GM06990 (cell line): ENCODE results near the gene TENT4B.

Experiments
- DNase-seq: peaks from one replicate; pipeline ENCODE4 v3.0.0-alpha.2; 2011; ENCODE audit not compliant: insufficient read length; ENCODE audit errors: extremely low read depth
- H3K27me3 ChIP-seq: replicated peaks from 2 replicates; pipeline ENCODE4 v1.6.0; 2011; ENCODE audit warnings: low read length; ENCODE audit not compliant: control insufficient read depth, insufficient read depth
- H3K36me3 ChIP-seq: 2 replicates; pipeline ENCODE4 v1.5.1; 2011; ENCODE audit warnings: low read length; ENCODE audit not compliant: control insufficient read depth, insufficient read depth
- H3K4me3 ChIP-seq: replicated peaks from 2 replicates; pipeline ENCODE4 v1.5.1; 2011; ENCODE audit warnings: low read depth, mild to moderate bottlenecking, control low read depth, low read length
- CTCF ChIP-seq: IDR thresholded peaks from 2 replicates; pipeline ENCODE4 v1.5.1; 2011; ENCODE audit warnings: low read length, control low read depth, mild to moderate bottlenecking, inconsistent platforms; ENCODE audit not compliant: insufficient read depth, poor library complexity, severe bottlenecking

TENT4B gene

GRCh38 chr16:50259334-50260205 lies 106.5 kb downstream of the TENT4B start:
- H3K4me3 ChIP-seq: no peak overlapping the region
- no peaks in the 10 kb centered on the region for H3K27me3 ChIP-seq
- DNase-seq: no peak
- no peak for TF ChIP-seq CTCF
- no peaks in the 10 kb centered on the region for H3K36me3 ChIP-seq

GRCh38 chr16:50260206-50261159 lies 107.4 kb downstream of the TENT4B start:
- H3K27me3 ChIP-seq: no peaks in the 10 kb centered on the region
- no peak overlapping the region for H3K4me3 ChIP-seq
- DNase-seq: no peak
- no peaks in the 10 kb centered on the region for H3K36me3 ChIP-seq
- no peak for TF ChIP-seq CTCF

DNA sequence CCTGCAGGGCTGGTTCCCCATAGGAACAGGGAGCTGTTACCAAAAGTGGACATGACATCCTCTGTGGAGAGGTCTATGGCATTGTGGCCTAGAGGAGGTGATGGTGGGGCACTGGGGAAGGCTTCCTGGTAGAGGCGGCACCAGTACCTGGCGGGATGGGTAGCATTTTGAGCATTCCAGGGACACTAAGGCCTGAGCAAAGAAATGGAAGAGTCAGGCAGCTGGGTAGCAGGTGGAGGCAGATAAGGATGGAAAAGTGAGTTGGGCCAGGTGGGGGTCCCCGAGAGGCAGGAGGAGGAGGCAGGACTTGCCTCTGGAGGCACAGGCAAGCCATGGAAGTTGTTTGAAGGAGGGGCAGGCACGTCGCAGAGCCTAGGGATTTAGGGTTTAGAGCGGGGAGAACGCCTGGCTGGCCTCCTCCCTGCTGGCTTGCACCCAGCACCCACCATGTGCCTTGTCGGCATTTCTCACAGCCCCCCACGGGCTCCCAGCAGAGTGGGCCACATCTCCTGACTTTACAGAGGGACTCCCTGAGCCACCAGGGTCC lies 108.1 kb downstream of the TENT4B start:
- no peak overlapping the region for H3K4me3 ChIP-seq
- H3K27me3 ChIP-seq: no peaks in the 10 kb centered on the region
- H3K36me3 ChIP-seq: no peaks in the 10 kb centered on the region
- no peak for DNase-seq
- no peak for TF ChIP-seq CTCF

GRCh38 chr16:50261707-50262235 lies 108.7 kb downstream of the TENT4B start:
- no peaks in the 10 kb centered on the region for H3K36me3 ChIP-seq
- no peak for DNase-seq
- no peak overlapping the region for H3K4me3 ChIP-seq
- H3K27me3 ChIP-seq: no peaks in the 10 kb centered on the region
- no peak for TF ChIP-seq CTCF

- no peak for TF ChIP-seq CTCF
- Histone ChIP-seq H3K4me3 (no peak overlapping the region), H3K36me3 (no peaks in the 10 kb centered on the region), H3K27me3 (no peaks in the 10 kb centered on the region)
- no peak for DNase-seq
Measured at GRCh38 chr16:50263060-50263909, 110.2 kb downstream of the TENT4B start.
